Activated CD4-positive, alpha-beta T cell treated with anti-CD3 and anti-CD28 coated beads for 36 hours (primary cell): ENCODE data around the gene ZNF117. TPM values are rescaled to one million over a fixed set of nuclear protein-coding genes. Genes with fewer than 3 reads are reported as not detected.
"Not testable (repeated sequence)": the region's sequence is repeated elsewhere in the genome, so short reads cannot be mapped to it uniquely, and the experiment has no call there.

ENCODE experiments used
- ATAC-seq: fragments of 200-7000 bp; cut with Tn5 transposase; one replicate; pipeline ENCODE4 v1.10.0; 2021; ENCODE audit warnings: mild to moderate bottlenecking, moderate library complexity
- CTCF ChIA-PET: fragments of 350-600 bp; sonication (Branson Sonifier 250); formaldehyde crosslinking; loops from one replicate; lab custom pipeline; 2021; ENCODE audit warnings: antibody characterized with exemption; lab: Charles Lee
- POLR2A ChIA-PET: fragments of 350-600 bp; sonication (Branson Sonifier 250); formaldehyde crosslinking; loops from one replicate; lab custom pipeline; 2021; ENCODE audit warnings: antibody characterized with exemption, inconsistent platforms; lab: Charles Lee
- DNase-seq: peaks from one replicate; pipeline ENCODE4 v3.0.0-alpha.2; 2020
- H3K27ac Mint-ChIP-seq: one replicate; pipeline ENCODE4 v1.8.0; 2021; ENCODE audit warnings: mixed read lengths
- H3K27me3 Mint-ChIP-seq: one replicate; pipeline ENCODE4 v1.8.0; 2021; ENCODE audit warnings: mixed read lengths
- H3K36me3 Mint-ChIP-seq: one replicate; pipeline ENCODE4 v1.8.0; 2021; ENCODE audit warnings: low read depth, mixed read lengths
- H3K4me1 Mint-ChIP-seq: one replicate; pipeline ENCODE4 v1.8.0; 2021; ENCODE audit warnings: mixed read lengths
- H3K4me3 Mint-ChIP-seq: one replicate; pipeline ENCODE4 v1.8.0; 2021; ENCODE audit warnings: mild to moderate bottlenecking, moderate library complexity, mixed read lengths
- H3K9me3 Mint-ChIP-seq: one replicate; pipeline ENCODE4 v1.8.0; 2021; ENCODE audit warnings: low read depth, mixed read lengths
- intact Hi-C, 2 experiments: fragments of 100-400 bp; cut with DNase I in 1 of 2; cut with micrococcal nuclease in 1 of 2; formaldehyde crosslinking; loops; one replicate each; pipeline versions ENCODE4 v1.14.2 to v1.15.1; 2022 to 2024; cut with DNase I, micrococcal nuclease
- total RNA-seq, 2 experiments: library from RNA; stranded (reverse); gene quantifications; one replicate each; pipeline ENCODE4 v1.2.3, GENCODE V29; 2021

Gene ZNF117
- total RNA-seq, 2 experiments from 2014 or later, result 3.5 to 6.2 TPM

- Mint-ChIP-seq H3K4me3 (no peak overlapping the region), H3K27ac (no peak overlapping the region), H3K36me3 (peaks cover 38% of the 10 kb centered on the region), H3K9me3 (peaks cover 65% of the 10 kb centered on the region), H3K27me3 (no peaks in the 10 kb centered on the region), H3K4me1 (no peaks in the 10 kb centered on the region)
- CTCF ChIA-PET, result no interaction called here
- intact Hi-C loops, result no loop called here
- DNase-seq (no peak), ATAC-seq (no peak)
- POLR2A ChIA-PET, result no interaction called here
Measured at GRCh38 chr7:64993901-64994300, 3.1 kb upstream of the ZNF117 start.

GRCh38 chr7:64992971-64993370 lies 2.1 kb upstream of the ZNF117 start:
- intact Hi-C loops, result no loop called here
- no peak overlapping the region for H3K27ac Mint-ChIP-seq
- H3K36me3 Mint-ChIP-seq, result peaks cover 38% of the 10 kb centered on the region
- no peak for DNase-seq
- no peaks in the 10 kb centered on the region for H3K27me3 Mint-ChIP-seq
- POLR2A ChIA-PET, result no interaction called here
- no peaks in the 10 kb centered on the region for H3K4me1 Mint-ChIP-seq
- no peak for ATAC-seq
- CTCF ChIA-PET, result no interaction called here
- no peak overlapping the region for H3K4me3 Mint-ChIP-seq
- peaks cover 60% of the 10 kb centered on the region for H3K9me3 Mint-ChIP-seq

GRCh38 chr7:64990216-64990615 lies 620 bp downstream of the ZNF117 start:
- H3K27me3 Mint-ChIP-seq, result no peaks in the 10 kb centered on the region
- no peak overlapping the region for H3K27ac Mint-ChIP-seq
- H3K4me3 Mint-ChIP-seq, result no peak overlapping the region
- POLR2A ChIA-PET, result interaction anchor here (0.6 kb wide), 1 partner anchor 87 kb away, joined by 4 read pairs; the partner anchor contains the start of gene ZNF273
- H3K9me3 Mint-ChIP-seq, result peaks cover 63% of the 10 kb centered on the region
- DNase-seq (no peak), ATAC-seq (no peak)
- intact Hi-C loops, result no loop called here
- peaks cover 53% of the 10 kb centered on the region for H3K36me3 Mint-ChIP-seq
- CTCF ChIA-PET, result interaction anchor here (0.6 kb wide), 1 partner anchor 190 kb away, joined by 3 read pairs; no protein-coding TSS in a partner anchor
- H3K4me1 Mint-ChIP-seq, result no peaks in the 10 kb centered on the region

- no peaks in the 10 kb centered on the region for H3K4me1 Mint-ChIP-seq
- peaks cover 57% of the 10 kb centered on the region for H3K36me3 Mint-ChIP-seq
- CTCF ChIA-PET, result no interaction called here
- ATAC-seq (no peak), DNase-seq (no peak)
- no peak overlapping the region for H3K4me3 Mint-ChIP-seq
- POLR2A ChIA-PET, result interaction anchor here (0.8 kb wide), 1 partner anchor 28 kb away, joined by 3 read pairs; no protein-coding TSS in a partner anchor
- no peak overlapping the region for H3K27ac Mint-ChIP-seq
- intact Hi-C loops, result loop anchor here in 1 of 2 experiments (5.0 kb wide), 1 partner anchor 51 kb away; no protein-coding TSS in a partner anchor
- peaks cover 57% of the 10 kb centered on the region for H3K9me3 Mint-ChIP-seq
- no peaks in the 10 kb centered on the region for H3K27me3 Mint-ChIP-seq
Measured at GRCh38 chr7:64978497-64979203, 12.2 kb downstream of the ZNF117 start.

GRCh38 chr7:64965594-64965993 lies 25.2 kb downstream of the ZNF117 start:
- CTCF ChIA-PET, result no interaction called here
- Mint-ChIP-seq H3K9me3 (peaks cover 23% of the 10 kb centered on the region), H3K27me3 (no peaks in the 10 kb centered on the region), H3K36me3 (peaks cover 4% of the 10 kb centered on the region), H3K4me1 (no peaks in the 10 kb centered on the region), H3K4me3 (no peak overlapping the region), H3K27ac (no peak overlapping the region)
- no peak for ATAC-seq
- intact Hi-C loops, result no loop called here
- POLR2A ChIA-PET, result no interaction called here
- DNase-seq, result no peak

- no peak overlapping the region for H3K27ac Mint-ChIP-seq
- intact Hi-C loops, result no loop called here
- H3K4me3 Mint-ChIP-seq, result no peak overlapping the region
- POLR2A ChIA-PET, result no interaction called here
- no peak for ATAC-seq
- H3K4me1 Mint-ChIP-seq, result no peaks in the 10 kb centered on the region
- peaks cover 10% of the 10 kb centered on the region for H3K9me3 Mint-ChIP-seq
- H3K27me3 Mint-ChIP-seq, result peaks cover 4% of the 10 kb centered on the region
- no peaks in the 10 kb centered on the region for H3K36me3 Mint-ChIP-seq
- CTCF ChIA-PET, result interaction anchor here (0.6 kb wide), 1 partner anchor 25 kb away, joined by 3 read pairs; no protein-coding TSS in a partner anchor
- no peak for DNase-seq
Measured at GRCh38 chr7:64959072-64959747, 31.6 kb downstream of the ZNF117 start.

- Mint-ChIP-seq H3K27ac (no peak overlapping the region), H3K4me3 (no peak overlapping the region), H3K36me3 (no peaks in the 10 kb centered on the region), H3K4me1 (peaks cover 3% of the 10 kb centered on the region), H3K27me3 (peaks cover 28% of the 10 kb centered on the region), H3K9me3 (no peaks in the 10 kb centered on the region)
- ChIA-PET POLR2A (no interaction called here), CTCF (interaction anchor here (0.6 to 4.2 kb wide), 11 partner anchors 10 to 1098 kb away, joined by 3 to 47 read pairs (median 3); no protein-coding TSS in a partner anchor)
- intact Hi-C loops, result loop anchor here (1.0 kb wide), 2 partner anchors 265 to 356 kb away; no protein-coding TSS in a partner anchor
- DNase-seq (no peak), ATAC-seq (no peak)
Measured at GRCh38 chr7:64951250-64951848, 39.5 kb downstream of the ZNF117 start.

GRCh38 chr7:64950673-64951072 lies 40.2 kb downstream of the ZNF117 start:
- peaks cover 31% of the 10 kb centered on the region for H3K27me3 Mint-ChIP-seq
- intact Hi-C loops, result loop anchor here (1.0 kb wide), 2 partner anchors 266 to 357 kb away; no protein-coding TSS in a partner anchor
- ATAC-seq, POLR2A ChIA-PET, H3K4me3 Mint-ChIP-seq, H3K4me1 Mint-ChIP-seq, H3K27ac Mint-ChIP-seq, DNase-seq, H3K9me3 Mint-ChIP-seq, H3K36me3 Mint-ChIP-seq: not testable (repeated sequence)
- CTCF ChIA-PET, result interaction anchor here (0.6 to 4.2 kb wide), 9 partner anchors 15 to 1098 kb away, joined by 3 to 47 read pairs (median 4); no protein-coding TSS in a partner anchor

GRCh38 chr7:64948774-64949173 lies 42.1 kb downstream of the ZNF117 start:
- POLR2A ChIA-PET, ATAC-seq, DNase-seq, H3K4me3 Mint-ChIP-seq, H3K4me1 Mint-ChIP-seq, H3K9me3 Mint-ChIP-seq, H3K27ac Mint-ChIP-seq, H3K36me3 Mint-ChIP-seq: not testable (repeated sequence)
- intact Hi-C loops, result loop anchor here in 1 of 2 experiments (5.0 kb wide), 1 partner anchor 311 kb away; no protein-coding TSS in a partner anchor
- CTCF ChIA-PET, result interaction anchor here (0.6 to 4.2 kb wide), 3 partner anchors 155 to 358 kb away, joined by 3 to 47 read pairs (median 3); partner anchors contain the start of gene ZNF138
- peaks cover 34% of the 10 kb centered on the region for H3K27me3 Mint-ChIP-seq

- H3K9me3 Mint-ChIP-seq, result no peaks in the 10 kb centered on the region
- POLR2A ChIA-PET, result no interaction called here
- H3K4me1 Mint-ChIP-seq, result peaks cover 3% of the 10 kb centered on the region
- no peak overlapping the region for H3K4me3 Mint-ChIP-seq
- DNase-seq (no peak), ATAC-seq (no peak)
- H3K36me3 Mint-ChIP-seq, result no peaks in the 10 kb centered on the region
- H3K27me3 Mint-ChIP-seq, result peaks cover 34% of the 10 kb centered on the region
- CTCF ChIA-PET, result interaction anchor here (0.6 kb wide), 1 partner anchor 59 kb away, joined by 3 read pairs; no protein-coding TSS in a partner anchor
- intact Hi-C loops, result loop anchor here (2.0 to 5.0 kb wide), 2 partner anchors 59 to 310 kb away; no protein-coding TSS in a partner anchor
- H3K27ac Mint-ChIP-seq, result no peak overlapping the region
Measured at GRCh38 chr7:64947252-64948000, 43.4 kb downstream of the ZNF117 start.
